G401 (cell line): ENCODE results near the gene RAP2A. TPM values are rescaled to one million over a fixed set of nuclear protein-coding genes. Genes with fewer than 3 reads are reported as not detected.
A peak's percentile ranks its signal among the peaks of the same experiment; 100 is the strongest.

Experiments
- DNase-seq: peaks from one replicate; pipeline ENCODE4 v3.0.0-alpha.2; 2015; ENCODE audit warnings: low spot score
- in situ Hi-C: cut with HindIII; loops from 2 replicates; pipeline ENCODE4 v1.10.0; 2016; ENCODE audit warnings: low sequenced_read_pairs, mixed read lengths
- total RNA-seq: library from RNA; depleted of rRNA; stranded (reverse); fragments of >200 nt; shearing (Covaris generic); gene quantifications from 2 replicates; pipeline ENCODE4 v1.2.3, GENCODE V29; 2014

RAP2A gene
- total RNA-seq, 1 experiment from 2014 or later, result 22.5 TPM

GRCh38 chr13:97414392-97414791 lies 19.6 kb upstream of the RAP2A start:
- in situ Hi-C loops, result no loop called here
- no peak for DNase-seq

DNA sequence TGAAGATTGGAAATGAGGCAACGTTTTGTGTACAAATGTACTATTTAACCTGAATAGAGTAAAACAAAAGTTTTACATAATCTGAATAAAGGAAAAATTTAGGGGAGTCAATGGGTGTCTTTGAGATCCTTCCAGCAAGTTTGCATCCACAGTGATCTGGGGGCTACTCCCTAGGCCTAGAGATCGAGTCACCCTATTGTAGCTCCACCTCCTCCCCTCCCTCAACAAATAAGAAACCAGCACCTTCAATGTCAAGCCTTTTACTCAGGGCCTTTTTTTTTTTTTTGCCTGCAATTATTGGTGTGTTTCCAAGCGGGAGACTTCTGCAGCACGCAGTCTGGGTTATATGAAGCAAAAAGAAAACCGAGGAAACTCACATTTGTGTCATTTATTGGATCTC lies 16.3 kb upstream of the RAP2A start:
- in situ Hi-C loops, result no loop called here
- DNase-seq, result no peak

GRCh38 chr13:97422118-97423054 lies 11.6 kb upstream of the RAP2A start:
- in situ Hi-C loops, result no loop called here
- no peak for DNase-seq

- no peak for DNase-seq
- in situ Hi-C loops, result no loop called here
These were observed 10.5 kb upstream of the RAP2A start for GRCh38 chr13:97423300-97424045.

GRCh38 chr13:97425590-97425989 lies 8.4 kb upstream of the RAP2A start:
- in situ Hi-C loops, result no loop called here
- DNase-seq, result no peak

DNA sequence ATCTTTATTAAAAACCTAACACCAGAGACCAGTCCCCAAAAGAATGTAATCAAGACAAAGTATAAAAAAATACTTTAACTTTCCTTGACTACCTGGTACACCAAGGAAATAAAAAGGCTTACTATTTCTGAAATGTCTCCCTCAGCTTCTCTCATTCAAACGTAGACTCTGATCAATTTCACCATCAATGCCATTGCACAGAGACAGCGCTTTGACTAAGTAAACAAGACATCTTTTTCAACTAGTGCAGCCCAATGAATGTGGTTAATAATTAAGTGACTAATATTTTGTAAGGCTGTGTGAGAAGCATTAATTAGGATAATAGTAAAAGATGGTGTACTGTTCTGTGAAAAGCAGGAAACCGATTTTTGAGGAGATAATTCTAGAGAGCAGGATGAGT lies 7.3 kb upstream of the RAP2A start:
- no peak for DNase-seq
- in situ Hi-C loops, result no loop called here

DNA sequence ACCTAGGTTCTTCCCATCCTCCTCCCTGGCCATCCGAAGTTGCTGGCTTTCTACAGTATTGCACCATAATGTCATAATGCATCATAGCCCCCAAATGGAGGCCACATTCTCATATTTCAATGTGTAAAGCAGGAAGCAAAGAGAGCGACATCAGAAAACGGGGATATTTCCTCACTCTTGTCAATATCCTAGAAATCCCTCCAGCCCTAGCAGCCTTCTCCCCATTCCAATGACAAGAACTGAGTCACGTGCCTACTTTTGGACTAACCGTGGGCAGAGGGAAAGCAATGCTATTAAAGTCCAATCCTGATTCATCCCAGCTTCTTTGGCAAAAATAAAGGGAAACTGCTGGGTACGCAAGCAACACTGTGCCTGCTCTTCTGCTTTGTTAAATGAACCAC lies 4.3 kb upstream of the RAP2A start:
- peak; percentile 91 for DNase-seq
- in situ Hi-C loops, result no loop called here

DNA sequence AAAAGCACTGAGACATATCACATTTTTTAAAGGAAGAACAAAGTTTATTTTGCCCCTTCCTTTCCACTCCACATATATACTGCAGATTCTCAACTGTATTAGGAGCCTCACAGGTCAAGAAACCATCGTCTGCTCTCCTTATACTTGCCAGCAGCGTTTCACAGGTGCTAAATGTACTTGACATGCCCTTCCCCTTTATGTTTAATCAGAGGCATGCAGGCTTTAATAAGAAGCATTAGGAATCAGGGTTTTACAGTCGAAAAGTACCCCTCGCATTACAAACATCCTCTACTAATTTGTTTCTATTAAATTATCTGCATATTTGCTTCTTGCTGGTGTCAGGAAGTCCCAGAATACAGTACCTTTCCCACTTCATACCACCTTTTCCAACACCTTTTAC lies 3.7 kb upstream of the RAP2A start:
- DNase-seq, result peak; percentile 70
- in situ Hi-C loops, result no loop called here

DNA sequence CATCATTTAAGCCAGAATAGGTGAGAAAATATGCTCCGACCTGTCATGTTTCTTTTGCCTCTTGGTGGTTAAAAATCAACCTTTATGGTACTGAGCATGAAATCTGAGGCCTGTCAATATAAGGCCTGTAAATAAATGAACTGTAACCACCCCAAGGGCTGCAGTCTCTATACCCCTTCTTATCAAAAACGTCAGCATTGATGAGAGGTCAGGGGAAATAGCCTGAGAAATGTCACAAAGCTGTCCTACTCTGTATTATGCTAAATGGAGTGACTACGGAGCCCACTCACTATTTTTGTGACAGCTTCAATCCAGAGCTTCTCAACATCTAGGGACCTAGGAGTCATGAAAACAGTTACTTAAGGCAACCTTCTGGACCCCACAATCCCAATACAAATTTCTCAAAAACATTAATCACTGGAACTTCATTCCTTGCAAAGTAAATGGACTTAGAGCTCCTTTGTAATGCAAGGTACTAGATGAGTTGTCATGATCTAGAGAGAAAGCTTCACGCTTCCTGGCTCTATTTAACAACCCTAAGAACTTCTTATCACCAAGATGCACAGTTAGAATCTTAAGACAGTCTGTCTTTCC lies 2.7 kb upstream of the RAP2A start:
- DNase-seq, result peak; percentile 50
- in situ Hi-C loops, result no loop called here

- peak; percentile 47 for DNase-seq
- in situ Hi-C loops, result no loop called here
These were observed 1.6 kb upstream of the RAP2A start for GRCh38 chr13:97432232-97432916.

- in situ Hi-C loops, result no loop called here
- peak; percentile 100 for DNase-seq
These were observed 847 bp upstream of the RAP2A start for GRCh38 chr13:97432917-97433726.

- in situ Hi-C loops, result no loop called here
- peak; percentile 54 for DNase-seq
These were observed 630 bp downstream of the RAP2A start for GRCh38 chr13:97434397-97435201.

- in situ Hi-C loops, result no loop called here
- DNase-seq, result no peak
These were observed 1.4 kb downstream of the RAP2A start for GRCh38 chr13:97435323-97435722.

DNA sequence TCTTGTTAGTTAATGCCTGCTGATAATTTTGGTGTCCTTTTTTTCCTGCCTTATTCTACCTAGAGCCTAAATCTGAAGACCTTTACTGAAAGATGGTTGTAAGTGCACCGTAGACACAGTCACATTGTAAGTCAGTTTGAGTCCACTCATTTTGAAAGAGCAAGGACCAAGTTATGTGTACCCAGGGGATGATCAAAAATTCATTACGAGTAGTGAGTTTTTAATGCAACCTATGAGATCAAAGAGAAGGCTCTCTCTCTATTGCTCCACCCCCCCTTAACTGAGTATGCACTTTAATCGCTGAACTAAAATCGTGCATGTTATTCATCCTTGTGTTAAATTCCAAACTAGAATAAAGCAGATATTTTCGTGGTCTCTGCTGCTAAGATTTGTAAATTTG lies 1.8 kb downstream of the RAP2A start:
- in situ Hi-C loops, result no loop called here
- DNase-seq, result no peak

DNA sequence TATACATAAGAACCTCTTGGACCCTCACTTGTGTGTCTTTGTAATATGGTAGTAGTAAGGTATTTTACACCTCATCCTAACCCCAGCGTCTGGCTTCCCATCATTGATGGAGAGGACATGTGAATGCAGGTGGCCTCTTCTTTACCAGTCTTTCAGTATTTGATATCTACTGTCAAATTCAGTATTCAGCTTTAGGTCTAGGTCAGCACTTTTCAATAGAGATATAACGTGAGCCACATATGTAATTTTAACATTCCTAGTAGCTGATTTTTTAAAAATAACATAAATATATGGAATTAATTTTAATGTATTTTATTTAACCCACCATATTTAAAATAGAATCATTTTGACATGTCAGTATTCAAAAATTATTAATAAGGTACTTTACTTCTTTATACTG lies 2.9 kb downstream of the RAP2A start:
- in situ Hi-C loops, result no loop called here

GRCh38 chr13:97437729-97438128 lies 3.8 kb downstream of the RAP2A start:
- DNase-seq, result no peak
- in situ Hi-C loops, result no loop called here

More for the DNA sequence above, 2.9 kb downstream of the RAP2A start:
- no peak for DNase-seq

- DNase-seq, result no peak
- in situ Hi-C loops, result no loop called here
These were observed 5.1 kb downstream of the RAP2A start for GRCh38 chr13:97438856-97439595.
